LoVo (cell line): Measurements from ENCODE around the gene CPSF3.
"Not testable (repeated sequence)": the region's sequence is repeated elsewhere in the genome, so short reads cannot be mapped to it uniquely, and the experiment has no call there.

Experiments used
- DNase-seq: peaks from one replicate; pipeline ENCODE4 v3.0.0-alpha.2; 2016; ENCODE audit warnings: low spot score

Gene CPSF3

GRCh38 chr2:9394816-9395215, 28.6 kb upstream of the CPSF3 start:
- DNase-seq, result no peak

GRCh38 chr2:9397201-9397600, 26.3 kb upstream of the CPSF3 start:
- DNase-seq, result no peak

GRCh38 chr2:9398251-9398650, 25.2 kb upstream of the CPSF3 start:
- DNase-seq, result not testable (repeated sequence)

- no peak for DNase-seq
Measured at GRCh38 chr2:9398881-9399780, 24.3 kb upstream of the CPSF3 start.

GRCh38 chr2:9400268-9401058, 23.0 kb upstream of the CPSF3 start:
- DNase-seq, result no peak

- DNase-seq, result no peak
Measured at GRCh38 chr2:9401059-9401547, 22.4 kb upstream of the CPSF3 start.

DNA sequence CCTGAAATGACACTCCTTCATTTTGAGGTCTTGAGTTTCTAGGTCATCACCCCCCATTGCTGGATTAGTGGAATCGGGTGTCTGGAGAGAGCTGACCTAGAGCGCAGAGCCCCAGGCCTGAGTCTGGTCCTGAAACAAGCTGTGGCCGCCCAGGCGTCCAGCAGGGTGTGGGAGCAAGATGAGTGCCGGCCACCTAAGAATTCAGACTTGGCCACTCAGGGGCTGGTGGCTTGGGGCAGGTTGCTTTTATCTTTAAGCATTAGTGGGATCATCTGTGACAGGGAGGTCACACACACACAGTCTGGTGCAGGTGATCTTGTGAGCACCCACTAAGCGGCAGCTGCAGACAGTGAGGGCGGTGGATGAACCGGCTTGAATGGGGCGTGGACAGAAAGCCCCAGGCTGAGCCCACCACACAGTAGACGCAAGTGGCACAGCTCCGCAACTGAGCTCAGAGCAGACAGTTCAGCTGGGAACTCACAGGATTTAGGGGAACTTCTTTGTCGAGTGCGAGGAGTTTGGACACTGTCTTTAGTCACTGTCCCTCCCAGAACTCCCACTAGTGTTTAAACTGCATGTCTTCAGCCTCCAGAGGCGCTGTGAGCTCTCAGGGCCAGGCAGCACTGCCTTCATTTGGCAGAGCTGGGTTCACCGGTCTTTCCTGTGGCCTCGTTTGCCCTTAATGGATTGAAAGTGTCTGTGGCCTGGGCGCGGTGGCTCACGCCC, 21.6 kb upstream of the CPSF3 start:
- no peak for DNase-seq

- DNase-seq, result no peak
Measured at GRCh38 chr2:9403924-9404323, 19.5 kb upstream of the CPSF3 start.

DNA sequence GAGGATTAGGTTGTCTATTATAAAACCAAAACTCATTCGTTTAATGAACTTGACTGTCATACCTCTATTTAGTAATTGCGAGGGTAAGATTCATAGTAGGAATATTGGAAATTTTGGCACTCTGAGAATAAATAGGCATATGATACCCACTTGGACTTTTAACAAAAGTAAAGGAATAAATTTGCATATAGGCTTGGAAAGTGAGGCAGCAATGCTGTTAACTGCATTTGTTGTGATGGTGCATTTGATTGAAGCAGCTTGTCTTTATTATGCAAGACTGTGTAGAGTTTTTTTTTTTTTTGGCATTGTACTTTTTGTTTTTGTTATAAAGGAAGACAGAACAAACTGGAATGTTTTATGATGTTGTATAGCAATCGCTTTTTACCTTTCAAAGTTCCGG, 19.0 kb upstream of the CPSF3 start:
- no peak for DNase-seq

GRCh38 chr2:9405636-9406035, 17.8 kb upstream of the CPSF3 start:
- no peak for DNase-seq

- no peak for DNase-seq
Measured at GRCh38 chr2:9406529-9407362, 16.7 kb upstream of the CPSF3 start.

DNA sequence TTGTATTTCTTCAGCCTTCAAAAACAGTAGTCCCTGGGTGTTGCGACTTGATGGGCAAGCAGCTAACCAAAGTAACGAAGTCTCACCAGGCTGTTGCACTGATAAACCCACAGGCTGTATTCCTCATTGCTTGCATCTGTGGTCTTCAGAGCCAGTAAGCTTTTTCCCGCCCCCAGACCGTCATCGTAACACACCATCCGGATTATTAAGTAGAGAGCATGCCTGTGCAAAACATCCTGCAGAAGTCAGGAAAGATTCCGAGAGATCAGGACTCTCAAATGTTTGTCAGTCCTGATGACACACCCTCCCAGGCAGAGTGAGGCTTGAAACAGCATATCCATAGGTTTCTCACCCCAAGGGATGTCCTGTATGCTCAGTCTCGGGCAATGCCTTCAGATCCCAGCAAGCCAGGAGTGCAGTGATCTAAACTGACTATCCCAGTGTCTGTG, 16.1 kb upstream of the CPSF3 start:
- no peak for DNase-seq

- DNase-seq, result no peak
Measured at GRCh38 chr2:9408641-9409151, 14.8 kb upstream of the CPSF3 start.

DNA sequence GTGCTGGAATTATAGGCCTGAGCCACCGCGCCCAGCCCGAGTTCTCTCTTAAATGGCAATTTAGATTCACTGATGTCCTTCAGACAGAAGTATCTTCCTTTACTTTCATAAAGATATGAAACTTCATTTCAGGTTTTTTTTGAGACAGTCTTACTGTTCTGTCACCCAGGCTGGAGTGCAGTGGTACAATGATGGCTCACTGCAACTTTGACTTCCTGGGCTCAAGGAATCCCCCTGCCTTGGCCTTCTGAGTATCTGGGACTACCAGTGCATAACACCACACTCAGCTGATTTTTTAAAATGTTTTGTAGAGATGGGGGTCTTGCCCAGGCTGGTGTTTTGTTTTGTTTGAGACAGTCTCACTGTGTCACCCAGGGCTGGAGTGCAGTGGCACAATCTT, 13.3 kb upstream of the CPSF3 start:
- no peak for DNase-seq

DNA sequence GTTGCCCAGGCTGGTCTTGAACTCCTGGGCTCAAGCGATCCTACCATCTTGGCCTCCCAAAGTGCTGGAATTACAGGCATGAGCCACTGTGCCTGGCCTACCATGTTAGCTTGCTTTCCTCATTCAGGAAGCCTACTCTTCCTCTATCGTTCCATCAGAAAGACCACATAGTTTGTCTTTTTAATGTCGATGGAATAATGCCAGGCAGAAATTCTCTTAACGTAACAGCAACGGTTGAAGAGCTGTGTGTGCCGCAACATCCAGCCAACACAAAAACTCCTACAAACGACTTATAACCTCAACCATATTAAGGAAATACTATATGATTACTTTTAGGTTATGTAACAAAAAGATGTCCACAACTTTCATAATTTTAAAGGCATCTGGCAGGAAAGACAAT, 10.7 kb upstream of the CPSF3 start:
- DNase-seq, result no peak

GRCh38 chr2:9415516-9416169, 7.8 kb upstream of the CPSF3 start:
- DNase-seq, result no peak

DNA sequence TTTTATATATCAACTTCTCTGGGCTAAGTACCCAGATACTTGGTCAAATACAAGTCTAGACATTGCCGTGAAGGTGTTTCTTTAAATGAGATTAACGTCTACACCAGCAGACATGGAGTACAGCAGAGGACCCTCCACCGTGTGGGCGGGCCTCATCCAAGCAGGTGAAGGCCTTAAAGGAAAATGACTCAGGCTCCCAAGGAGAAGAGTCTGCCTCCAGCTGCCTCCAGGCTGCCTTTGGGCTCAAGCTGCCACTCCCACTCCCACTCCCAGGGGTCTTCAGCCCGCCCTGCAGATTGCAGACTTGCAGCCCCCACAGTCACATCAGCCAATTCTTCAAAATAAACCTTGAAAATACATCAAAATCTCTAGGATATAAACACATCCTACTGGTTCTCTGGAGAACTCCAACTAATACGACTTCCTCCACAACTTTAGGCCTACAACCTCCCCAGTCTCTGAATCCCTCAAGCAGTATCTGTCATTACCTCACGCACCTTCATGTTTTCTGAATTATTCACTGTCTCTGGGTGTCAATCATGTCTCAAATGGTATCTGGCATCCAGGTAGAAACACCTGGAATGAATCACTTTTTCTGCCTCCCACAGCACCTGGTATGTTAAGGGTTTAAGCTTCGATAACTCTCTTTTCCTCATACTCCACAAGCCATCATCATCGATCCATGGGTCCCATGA, 7.0 kb upstream of the CPSF3 start:
- no peak for DNase-seq

GRCh38 chr2:9416962-9417316, 6.5 kb upstream of the CPSF3 start:
- DNase-seq, result no peak

GRCh38 chr2:9417725-9418124, 5.7 kb upstream of the CPSF3 start:
- no peak for DNase-seq

GRCh38 chr2:9418746-9419145, 4.7 kb upstream of the CPSF3 start:
- DNase-seq, result no peak
